GM12801 (cell line): ENCODE results near the gene DLGAP3.

ENCODE experiments used
- CTCF ChIP-seq: IDR thresholded peaks from one replicate; pipeline ENCODE4 v1.5.1; 2011; ENCODE audit warnings: control low read depth; ENCODE audit not compliant: insufficient read length; ENCODE audit errors: extremely low read depth

Gene DLGAP3

GRCh38 chr1:34914958-34915357 is 14.5 kb downstream of the DLGAP3 start:
- TF ChIP-seq CTCF = no peak

- TF ChIP-seq CTCF = no peak
Observed at GRCh38 chr1:34911465-34911864, 18.0 kb downstream of the DLGAP3 start.

- TF ChIP-seq CTCF = no peak
Observed at GRCh38 chr1:34910425-34910824, 19.0 kb downstream of the DLGAP3 start.

- no peak for TF ChIP-seq CTCF
Observed at GRCh38 chr1:34908369-34908768, 21.1 kb downstream of the DLGAP3 start.

- no peak for TF ChIP-seq CTCF
Observed at GRCh38 chr1:34907487-34908090, 21.9 kb downstream of the DLGAP3 start.

- TF ChIP-seq CTCF = no peak
Observed at GRCh38 chr1:34906756-34907155, 22.7 kb downstream of the DLGAP3 start.

GRCh38 chr1:34906222-34906621 is 23.2 kb downstream of the DLGAP3 start:
- TF ChIP-seq CTCF = no peak
